NCI-H82 treated with DMSO at 0.1 percent for 48 hours (cell line): ENCODE measurements around the gene WNT11.

Experiments used
- DNase-seq: peaks from one replicate; lab custom pipeline; 2025; ENCODE audit not compliant: unreplicated experiment; lab: John Stamatoyannopoulos, UW

Gene WNT11

DNA sequence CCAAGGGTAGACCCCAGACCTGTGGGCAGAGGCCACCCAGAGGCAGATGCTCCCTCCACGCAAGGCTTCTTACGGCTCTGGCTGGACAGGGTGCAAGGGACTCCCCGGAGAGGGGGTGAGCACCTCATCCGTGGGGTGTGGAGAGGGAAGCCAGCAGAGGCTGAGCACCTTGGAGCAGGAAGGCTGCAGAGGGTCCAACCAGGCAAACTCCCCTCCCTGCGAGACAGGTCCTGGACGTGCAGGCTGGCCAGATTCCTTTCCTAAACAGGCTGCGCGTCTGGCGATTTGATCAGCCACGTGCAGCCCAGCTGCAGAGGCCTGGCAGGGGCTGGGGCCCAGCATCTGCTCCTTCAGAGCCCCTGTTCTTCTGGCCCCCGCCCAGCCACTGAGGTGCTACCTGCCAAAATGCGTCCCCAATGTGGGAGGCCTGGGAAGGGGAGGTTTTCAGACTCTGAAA is 49.3 kb downstream of the WNT11 start:
- DNase-seq: no peak

GRCh38 chr11:76155500-76156227 is 50.6 kb downstream of the WNT11 start:
- no peak for DNase-seq

GRCh38 chr11:76153571-76153923 is 52.8 kb downstream of the WNT11 start:
- no peak for DNase-seq

GRCh38 chr11:76152741-76153570 is 53.3 kb downstream of the WNT11 start:
- DNase-seq: no peak

GRCh38 chr11:76152086-76152681 is 54.1 kb downstream of the WNT11 start:
- no peak for DNase-seq

DNA sequence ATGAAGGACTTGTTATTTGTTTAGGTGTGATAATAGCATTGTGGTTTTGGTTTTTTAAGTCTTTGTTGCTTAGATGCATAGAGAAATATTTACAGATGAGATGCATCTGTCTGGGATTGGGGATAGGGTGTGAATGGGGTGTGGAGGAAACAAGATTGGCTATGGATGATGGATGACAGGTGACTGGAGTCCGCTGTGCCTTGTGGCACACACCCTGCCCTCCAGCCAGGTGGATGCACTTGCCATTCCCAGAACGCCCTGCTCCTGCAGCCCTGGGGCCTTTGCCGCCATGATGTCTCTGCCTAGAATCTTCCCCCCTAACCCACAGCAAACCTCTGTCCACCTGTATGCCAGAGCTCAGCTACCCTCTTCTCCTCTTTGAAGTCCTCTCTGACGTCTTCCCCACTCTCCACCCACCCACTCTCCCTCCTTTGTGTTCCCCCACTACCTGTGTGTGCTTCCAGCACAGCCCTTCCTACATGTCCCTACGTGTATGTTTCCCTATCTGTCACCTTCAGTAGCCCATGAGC is 54.7 kb downstream of the WNT11 start:
- no peak for DNase-seq

DNA sequence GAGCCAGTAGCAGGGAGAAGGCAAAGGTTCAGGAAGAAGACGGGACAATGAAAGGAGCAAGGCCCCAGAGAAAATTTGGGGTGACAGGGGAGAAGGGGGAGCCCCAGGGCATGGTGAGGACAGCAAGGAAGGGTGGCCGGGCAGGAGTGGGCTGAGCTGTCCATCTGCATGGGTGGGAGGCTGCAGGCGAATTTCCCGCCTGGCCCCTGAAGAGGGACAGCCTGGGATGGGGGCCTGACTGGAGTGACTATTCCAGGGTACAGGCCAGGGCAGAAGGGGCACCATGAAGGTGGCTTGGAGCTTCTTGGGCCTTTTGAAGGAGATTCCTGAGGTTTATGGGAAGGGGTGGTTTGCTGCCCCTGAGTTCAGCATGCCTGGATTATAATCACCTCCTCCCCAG is 56.2 kb downstream of the WNT11 start:
- no peak for DNase-seq

DNA sequence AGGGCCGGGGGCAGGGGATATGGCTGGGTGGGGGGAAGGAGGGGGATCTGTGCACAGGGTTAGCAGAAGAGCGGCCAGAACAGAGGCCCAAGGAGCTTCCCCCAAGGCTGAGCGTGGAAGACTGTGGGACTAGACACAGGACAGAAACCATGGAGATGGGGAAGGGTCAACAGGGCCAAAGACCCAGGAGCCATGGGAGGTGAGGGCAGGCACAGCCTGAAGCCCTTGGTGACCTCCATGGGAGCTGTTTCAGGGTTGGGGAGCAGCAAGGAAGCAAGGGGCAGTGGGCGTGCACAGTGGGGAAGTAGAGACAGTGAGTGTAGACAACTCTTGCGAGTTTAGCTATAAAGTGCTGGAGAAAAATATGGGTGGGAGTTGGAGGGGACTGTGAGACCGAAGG is 56.6 kb downstream of the WNT11 start:
- no peak for DNase-seq

- no peak for DNase-seq
Observed at GRCh38 chr11:76148941-76149613, 57.2 kb downstream of the WNT11 start.

- DNase-seq: no peak
Observed at GRCh38 chr11:76148231-76148630, 58.1 kb downstream of the WNT11 start.

GRCh38 chr11:76147106-76147740 is 59.1 kb downstream of the WNT11 start:
- DNase-seq: no peak

GRCh38 chr11:76143274-76143673 is 63.0 kb downstream of the WNT11 start:
- no peak for DNase-seq

DNA sequence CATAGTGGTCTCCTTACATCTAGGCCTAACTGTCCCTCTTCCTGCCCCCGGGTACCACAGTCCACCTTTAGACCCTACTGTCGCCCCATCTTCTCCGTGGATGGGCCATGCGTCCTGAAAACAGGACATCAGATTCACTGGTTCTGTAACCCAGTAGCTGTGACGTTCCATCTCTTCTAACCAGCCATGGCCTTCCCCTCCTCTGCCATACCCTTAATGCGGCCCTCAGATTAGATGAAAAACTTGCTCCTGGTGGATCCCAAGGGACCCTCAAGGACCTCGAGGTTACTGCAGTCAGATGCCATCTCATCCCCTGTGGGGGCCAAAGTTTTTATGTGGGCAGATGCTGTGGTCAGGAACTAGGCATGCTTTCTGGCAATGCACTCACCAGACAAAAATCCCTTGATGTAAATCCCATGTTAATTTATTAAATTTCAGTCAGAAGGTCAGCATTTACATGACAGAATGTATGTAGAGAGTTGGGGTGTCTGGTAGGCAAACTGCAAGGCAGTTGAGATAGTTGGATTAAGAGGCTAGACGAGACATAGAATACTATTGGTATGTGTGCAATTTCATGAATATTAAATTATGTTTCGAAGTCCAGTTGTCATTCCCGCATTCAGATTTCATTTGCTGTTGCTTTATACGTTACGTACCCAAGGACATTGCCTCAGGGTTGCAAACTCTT is 64.3 kb downstream of the WNT11 start:
- DNase-seq: no peak

- no peak for DNase-seq
Observed at GRCh38 chr11:76140912-76141574, 65.3 kb downstream of the WNT11 start.

GRCh38 chr11:76139314-76139713 is 67.0 kb downstream of the WNT11 start:
- no peak for DNase-seq
